NCI-H2227 treated with DMSO at 0.1 percent for 48 hours (cell line): ENCODE measurements around the gene ADAMTS10.
"Not testable (repeated sequence)": the region's sequence is repeated elsewhere in the genome, so short reads cannot be mapped to it uniquely, and the experiment has no call there.

Experiments
- DNase-seq: peaks from one replicate; lab custom pipeline; 2025; lab: John Stamatoyannopoulos, UW

ADAMTS10 gene

GRCh38 chr19:8610041-8610935 is at the start of gene ADAMTS10:
ADAMTS10 (minus strand) TSS chr19:8610715; CDS start chr19:8605710, 5,005 bp downstream.
- peak; percentile 2 for DNase-seq

- DNase-seq = no peak
Measured at GRCh38 chr19:8659905-8660304, 49.4 kb upstream of the ADAMTS10 start.

- DNase-seq = no peak
Measured at GRCh38 chr19:8657869-8658268, 47.4 kb upstream of the ADAMTS10 start.

GRCh38 chr19:8655340-8655709 is 44.8 kb upstream of the ADAMTS10 start:
- no peak for DNase-seq

- peak; percentile 15 for DNase-seq
Measured at GRCh38 chr19:8654591-8655339, 44.2 kb upstream of the ADAMTS10 start.

- no peak for DNase-seq
Measured at GRCh38 chr19:8648240-8648639, 37.7 kb upstream of the ADAMTS10 start.

GRCh38 chr19:8643860-8644653 is 33.5 kb upstream of the ADAMTS10 start:
- DNase-seq = no peak

- DNase-seq = no peak
Measured at GRCh38 chr19:8642561-8642960, 32.0 kb upstream of the ADAMTS10 start.

- no peak for DNase-seq
Measured at GRCh38 chr19:8641908-8642547, 31.5 kb upstream of the ADAMTS10 start.

GRCh38 chr19:8641221-8641907 is 30.8 kb upstream of the ADAMTS10 start:
- DNase-seq = no peak

- DNase-seq = no peak
Measured at GRCh38 chr19:8640402-8641004, 30.0 kb upstream of the ADAMTS10 start.

GRCh38 chr19:8639821-8640401 is 29.4 kb upstream of the ADAMTS10 start:
- no peak for DNase-seq

GRCh38 chr19:8638078-8638619 is 27.6 kb upstream of the ADAMTS10 start:
- no peak for DNase-seq

- not testable (repeated sequence) for DNase-seq
Measured at GRCh38 chr19:8637070-8637469, 26.6 kb upstream of the ADAMTS10 start.

- DNase-seq = no peak
Measured at GRCh38 chr19:8635422-8635821, 24.9 kb upstream of the ADAMTS10 start.

GRCh38 chr19:8631425-8631819 is 20.9 kb upstream of the ADAMTS10 start:
- DNase-seq = no peak

GRCh38 chr19:8630796-8631424 is 20.4 kb upstream of the ADAMTS10 start:
- no peak for DNase-seq

GRCh38 chr19:8629996-8630683 is 19.6 kb upstream of the ADAMTS10 start, which contains the start of gene NFILZ:
NFILZ (plus strand) TSS chr19:8630633; CDS start chr19:8676766, 46,133 bp downstream.
- no peak for DNase-seq

- DNase-seq = no peak
Measured at GRCh38 chr19:8629184-8629583, 18.7 kb upstream of the ADAMTS10 start.
